Adipose tissue (tissue), 3 donors: ENCODE results near the gene NDUFAF7. TPM values are rescaled to one million over a fixed set of nuclear protein-coding genes. Genes with fewer than 3 reads are reported as not detected.
"Not testable (repeated sequence)": the region's sequence is repeated elsewhere in the genome, so short reads cannot be mapped to it uniquely, and the experiment has no call there.

ENCODE experiments used
- H3K27ac ChIP-seq: one replicate; pipeline ENCODE4 v1.5.1; 2013; ENCODE audit warnings: low read depth, low read length
- WGBS, 3 donors: extraction: QIAGEN DNeasy Blood & Tissue Kit; methylation state at CpG; one replicate each; pipeline ENCODE4 v1.1.7; 2013; 5-methylcytosine and 5-hydroxymethylcytosine counted together
- polyA plus RNA-seq, 3 donors: library from polyadenylated mRNA; stranded (reverse); fragments of 200-250 nt; gene quantifications; one replicate each; pipeline ENCODE4 v1.2.3, GENCODE V29; 2013
- donor health status: healthy with polysubstance abuse.
- donor health status: Bipolar disorder and iron deficiency.
- donor health status: healthy.

Gene NDUFAF7
- polyA plus RNA-seq, 3 donors, result 6.4 to 11.1 (median 10.3) TPM

DNA sequence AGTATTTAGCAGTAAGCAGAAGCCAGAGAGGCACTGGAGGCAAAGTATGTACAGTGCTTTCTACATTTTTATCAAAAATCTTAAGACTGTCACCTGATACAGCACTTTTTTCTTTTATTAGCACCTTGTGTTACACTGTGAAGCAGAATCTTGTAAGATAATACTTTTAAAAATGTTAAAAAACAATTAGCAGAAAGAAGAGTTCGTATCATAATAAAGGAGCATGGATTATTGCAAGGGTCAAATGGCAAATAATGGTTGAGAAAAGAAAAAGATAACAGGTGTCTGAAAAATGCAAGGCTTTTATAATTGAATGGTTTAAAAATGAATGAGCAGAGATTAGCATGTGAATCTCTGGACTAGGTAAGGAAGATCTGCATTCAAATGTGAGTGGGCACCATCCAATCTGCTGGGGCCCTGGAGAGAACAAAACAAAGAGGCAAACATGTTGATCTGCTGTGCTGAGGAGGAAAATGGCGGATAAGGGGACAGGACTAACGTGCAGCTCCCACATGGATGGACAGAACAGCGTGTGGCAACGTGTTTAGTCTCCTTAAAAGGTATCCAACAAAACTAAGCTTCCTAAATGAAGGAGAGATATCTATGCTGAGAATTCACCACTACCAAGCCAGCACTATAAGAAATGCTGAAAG lies 25.6 kb upstream of the NDUFAF7 start:
- no peak overlapping the region for H3K27ac ChIP-seq
- WGBS, 3 donors, result 90 to 94% (median 93%) methylated on average over 5 of the region's 5 CpGs

DNA sequence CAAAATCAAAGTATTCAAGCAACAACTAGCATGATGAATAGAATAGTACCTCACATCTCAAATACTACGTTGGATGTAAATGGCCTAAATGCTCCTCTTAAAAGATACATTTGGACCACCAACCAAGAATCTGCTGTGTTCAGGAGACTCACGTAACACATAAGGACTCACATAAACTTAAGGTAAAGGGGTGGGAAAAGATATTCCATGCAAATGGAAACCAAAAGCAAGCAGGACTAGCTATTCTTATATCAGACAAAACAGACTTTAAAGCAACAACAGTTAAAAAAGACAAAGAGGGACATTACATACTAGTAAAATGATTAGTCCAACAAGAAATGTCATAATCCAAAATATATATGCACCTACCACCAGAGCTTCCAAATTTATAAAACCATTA lies 24.7 kb upstream of the NDUFAF7 start:
- 95 to 98% (median 98%) methylated on average over 2 of the region's 2 CpGs for WGBS, 3 donors
- H3K27ac ChIP-seq, result not testable (repeated sequence)

DNA sequence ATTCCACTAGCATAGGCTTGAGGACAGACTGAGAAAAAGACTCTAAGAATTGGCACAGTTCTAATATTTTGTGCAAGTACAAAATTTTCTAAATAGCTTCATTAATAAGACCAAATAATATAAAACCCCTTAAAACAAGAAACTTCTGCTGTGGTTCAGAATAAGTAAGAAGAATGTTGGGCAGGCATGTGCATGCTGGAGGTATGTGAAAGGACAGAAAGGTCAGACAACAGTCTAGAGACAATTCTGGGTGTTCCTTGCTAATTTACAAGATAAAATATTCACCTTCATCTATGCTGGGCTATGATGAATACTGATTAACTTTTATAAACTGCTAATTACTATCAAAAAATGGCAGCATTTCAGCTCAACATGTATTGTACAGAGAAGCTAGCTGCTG lies 20.2 kb upstream of the NDUFAF7 start:
- H3K27ac ChIP-seq, result no peak overlapping the region

- 83 to 87% (median 85%) methylated on average over 3 of the region's 3 CpGs for WGBS, 3 donors
- no peak overlapping the region for H3K27ac ChIP-seq
Measured at GRCh38 chr2:37211939-37212338, 19.5 kb upstream of the NDUFAF7 start.

DNA sequence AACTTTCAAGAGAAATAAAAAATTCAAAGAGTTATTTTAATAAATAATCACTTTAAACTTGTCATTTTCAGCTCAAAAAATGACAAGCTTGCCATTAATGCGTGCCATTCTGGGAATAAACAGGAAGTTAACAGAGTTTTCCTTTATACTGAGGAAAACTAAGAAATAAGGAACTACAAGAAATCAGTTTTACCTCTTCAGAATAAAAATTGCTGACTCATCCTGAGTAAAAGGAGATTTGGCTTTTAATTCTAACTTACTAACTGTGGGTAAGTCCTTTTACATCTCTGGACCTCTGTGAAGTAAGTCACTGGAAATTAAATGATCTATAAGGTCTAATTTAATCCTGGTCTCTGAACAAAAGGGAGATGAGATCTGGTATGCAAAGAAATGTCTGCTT lies 16.2 kb upstream of the NDUFAF7 start:
- 53 to 86% (median 65%) methylated on average over 1 of the region's 1 CpG for WGBS, 3 donors

GRCh38 chr2:37219046-37219445 lies 12.4 kb upstream of the NDUFAF7 start:
- WGBS, 3 donors, result 76 to 94% (median 93%) methylated on average over 4 of the region's 4 CpGs

More for the DNA sequence above, 16.2 kb upstream of the NDUFAF7 start:
- H3K27ac ChIP-seq, result no peak overlapping the region

DNA sequence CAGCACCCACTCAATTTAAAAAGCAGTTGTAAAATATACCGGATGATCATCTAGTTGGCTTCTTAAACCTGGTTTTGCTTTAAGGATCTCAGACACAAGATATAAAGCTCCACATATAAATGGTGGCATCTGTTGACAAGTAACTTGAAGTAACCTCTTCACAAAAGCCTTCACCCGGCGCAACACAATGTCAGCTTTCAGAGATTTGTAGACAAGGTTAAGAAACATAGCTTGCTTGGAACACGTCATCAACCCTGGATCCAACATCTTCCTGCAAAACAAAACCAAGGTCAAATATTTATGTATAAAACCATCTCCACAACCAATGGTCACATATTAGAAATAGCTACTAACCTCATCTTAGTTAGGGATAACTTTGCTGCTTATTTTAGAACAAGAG lies 8.3 kb upstream of the NDUFAF7 start:
- 96 to 97% (median 96%) methylated on average over 4 of the region's 4 CpGs for WGBS, 3 donors
- no peak overlapping the region for H3K27ac ChIP-seq

More at GRCh38 chr2:37219046-37219445, 12.4 kb upstream of the NDUFAF7 start:
- H3K27ac ChIP-seq, result no peak overlapping the region

DNA sequence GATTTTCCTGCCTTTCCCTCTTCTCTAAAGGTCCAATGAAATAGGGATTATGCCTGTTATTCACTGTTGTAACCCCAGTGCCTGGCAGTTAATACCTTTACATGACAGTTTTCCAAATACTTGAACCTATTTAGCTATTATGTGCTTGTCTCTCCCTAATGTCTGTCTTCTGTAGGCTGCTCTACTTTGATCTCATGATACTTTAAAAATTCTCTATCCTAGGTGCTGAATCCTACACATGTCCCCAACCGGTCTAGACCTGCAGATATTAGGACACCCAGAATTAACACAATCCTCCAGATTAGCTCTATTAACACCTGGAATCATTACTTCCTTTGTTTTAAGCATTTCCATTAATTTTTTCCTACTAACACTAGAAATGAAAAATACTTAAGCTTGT lies 7.4 kb upstream of the NDUFAF7 start:
- 97 to 100% (median 98%) methylated on average over 1 of the region's 1 CpG for WGBS, 3 donors
- H3K27ac ChIP-seq, result no peak overlapping the region

DNA sequence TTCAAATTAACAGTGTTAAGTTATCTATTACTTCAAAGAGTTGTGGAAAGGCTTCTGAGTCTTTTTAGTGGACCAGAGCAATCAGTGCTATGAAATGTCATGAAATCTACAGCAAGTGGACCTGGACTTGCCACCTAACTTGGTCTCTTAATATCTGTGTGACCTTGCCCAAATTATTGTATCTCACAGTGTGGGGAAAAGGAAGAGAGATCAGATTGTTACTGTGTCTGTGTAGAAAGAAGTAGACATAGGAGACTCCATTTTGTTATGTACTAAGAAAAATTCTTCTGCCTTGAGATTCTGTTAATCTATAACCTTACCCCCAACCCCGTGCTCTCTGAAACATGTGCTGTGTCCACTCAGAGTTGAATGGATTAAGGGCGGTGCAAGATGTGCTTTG lies 6.3 kb upstream of the NDUFAF7 start:
- no CpG with 5 or more reads among the region's 2 CpGs for WGBS, 3 donors
- not testable (repeated sequence) for H3K27ac ChIP-seq

GRCh38 chr2:37226863-37227262 lies 4.6 kb upstream of the NDUFAF7 start:
- H3K27ac ChIP-seq, result no peak overlapping the region
- WGBS, 3 donors, result 94 to 96% (median 94%) methylated on average over 4 of the region's 4 CpGs

DNA sequence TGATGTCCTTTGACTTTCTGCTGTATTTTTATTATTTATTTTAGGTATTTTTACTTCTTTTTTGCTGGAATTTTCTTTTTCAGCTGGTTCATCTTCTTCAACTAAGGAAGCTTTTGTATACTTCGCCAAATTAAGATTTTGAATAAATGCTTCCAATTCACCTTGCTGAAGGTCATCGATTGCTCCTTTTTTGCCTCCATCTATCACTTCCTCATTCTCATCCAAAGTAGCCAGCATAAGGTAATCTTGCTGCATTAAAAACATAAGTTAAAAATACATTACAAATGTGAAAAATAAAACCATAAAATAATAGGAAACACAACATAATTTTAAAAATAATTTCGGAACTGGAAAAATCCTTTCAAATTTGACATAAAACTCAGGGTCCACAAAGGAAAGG lies 2.7 kb upstream of the NDUFAF7 start:
- H3K27ac ChIP-seq, result no peak overlapping the region
- WGBS, 3 donors, result 96 to 98% (median 97%) methylated on average over 3 of the region's 3 CpGs

DNA sequence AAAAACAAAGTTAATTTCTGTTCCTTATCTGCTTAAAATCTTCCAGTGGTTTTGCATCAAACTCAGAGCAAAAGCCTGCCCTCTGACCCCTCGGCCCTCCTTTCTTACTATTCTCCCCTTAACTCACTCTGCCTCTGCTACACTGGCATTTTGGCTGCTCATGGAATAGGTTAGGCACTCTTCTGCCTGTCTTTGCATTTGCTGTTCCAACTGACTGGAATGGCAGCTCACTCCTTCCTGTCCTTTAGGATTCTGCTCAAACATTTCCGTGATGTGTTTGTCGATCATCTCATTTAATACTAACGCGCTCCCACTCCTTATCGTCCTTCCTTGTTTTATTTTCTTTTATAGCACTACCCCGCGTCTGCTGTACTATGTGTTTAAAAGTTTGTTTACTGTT lies 877 bp upstream of the NDUFAF7 start:
- 0 to 1% (median 1%) methylated on average over 8 of the region's 8 CpGs for WGBS, 3 donors
- no peak overlapping the region for H3K27ac ChIP-seq

DNA sequence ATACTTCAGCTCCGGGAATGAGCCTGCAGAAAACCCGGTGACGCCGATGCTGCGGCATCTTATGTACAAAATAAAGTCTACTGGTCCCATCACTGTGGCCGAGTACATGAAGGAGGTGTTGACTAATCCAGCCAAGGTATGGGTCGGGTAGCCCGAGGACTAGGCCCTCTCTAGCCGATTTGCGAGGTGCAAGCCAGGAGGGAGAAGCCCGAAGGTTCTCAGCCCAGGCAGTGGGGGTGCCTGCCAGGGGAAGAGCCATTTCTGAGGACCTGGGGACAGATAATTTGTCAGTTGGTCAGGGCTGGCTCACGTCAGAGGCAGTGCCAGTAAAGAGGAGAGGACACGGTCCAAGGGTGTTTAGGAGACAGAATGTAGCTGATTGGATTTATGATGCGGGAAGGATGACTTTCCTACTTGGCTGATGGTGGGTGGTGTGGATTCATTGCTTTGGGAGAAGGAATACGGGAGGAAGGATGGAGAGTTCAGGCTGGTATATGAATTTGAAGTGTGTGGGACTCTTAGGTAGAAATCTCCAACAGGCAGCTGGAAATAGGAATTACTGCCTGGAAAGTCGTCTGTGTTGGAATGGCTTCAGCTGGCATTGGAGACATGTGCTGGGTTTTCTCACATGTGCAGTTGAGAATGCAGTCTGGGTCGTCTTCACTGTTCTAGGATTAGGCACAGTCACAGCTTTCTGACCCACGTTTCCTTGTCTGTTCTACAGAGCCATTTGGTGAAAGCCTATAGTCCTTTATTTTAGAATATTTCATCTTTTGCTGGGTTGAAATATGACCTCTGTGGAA lies 874 bp downstream of the NDUFAF7 start:
- 13 to 20% (median 14%) methylated on average over 18 of the region's 18 CpGs for WGBS, 3 donors
- H3K27ac ChIP-seq, result peak overlapping the region; percentile 73

- no peak overlapping the region for H3K27ac ChIP-seq
Measured at GRCh38 chr2:37243435-37243834, 12.0 kb downstream of the NDUFAF7 start.

DNA sequence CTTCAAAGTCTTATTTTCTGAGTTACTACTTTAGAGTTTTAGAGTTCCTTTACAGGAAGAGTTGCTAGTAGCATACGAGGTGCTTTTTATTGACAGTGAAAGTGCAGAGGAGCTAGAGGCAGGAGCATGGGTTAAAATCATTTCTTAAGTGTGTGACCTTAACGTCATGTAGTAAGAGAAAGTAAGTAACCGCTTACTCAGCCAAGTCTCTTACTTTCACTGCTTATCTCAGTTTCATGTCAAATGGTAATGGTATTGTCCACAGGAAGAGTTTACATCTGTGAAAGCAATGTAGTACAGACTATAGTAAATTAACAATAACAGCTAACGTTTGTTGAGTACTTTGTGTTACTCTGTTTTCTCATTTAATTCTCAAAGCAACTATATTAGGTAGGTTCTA lies 12.6 kb downstream of the NDUFAF7 start:
- 52 to 66% (median 53%) methylated on average over 4 of the region's 4 CpGs for WGBS, 3 donors
- H3K27ac ChIP-seq, result no peak overlapping the region

More at GRCh38 chr2:37243435-37243834, 12.0 kb downstream of the NDUFAF7 start:
- WGBS, 3 donors, result 85 to 91% (median 86%) methylated on average over 4 of the region's 4 CpGs

DNA sequence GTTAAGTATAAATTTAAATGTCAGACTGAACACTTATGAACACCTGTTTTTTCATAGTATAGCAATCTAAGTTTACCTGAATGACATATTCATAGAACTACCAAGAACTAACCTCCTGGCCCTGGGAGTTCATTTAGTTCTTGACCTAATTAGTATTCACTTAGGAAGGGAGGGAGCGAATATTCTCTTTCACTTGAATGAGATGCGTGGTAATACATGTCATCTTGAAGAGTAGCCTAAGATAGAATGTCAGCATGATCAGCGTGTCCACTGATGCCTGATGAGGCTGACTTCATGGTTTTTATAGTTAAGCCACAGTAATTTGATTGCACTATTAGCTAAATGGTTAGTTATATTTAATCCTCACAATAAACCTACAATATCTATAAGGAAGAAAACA lies 13.3 kb downstream of the NDUFAF7 start:
- no peak overlapping the region for H3K27ac ChIP-seq
- WGBS, 3 donors, result 94 to 97% (median 95%) methylated on average over 3 of the region's 3 CpGs

- H3K27ac ChIP-seq, result no peak overlapping the region
Measured at GRCh38 chr2:37246205-37246604, 14.7 kb downstream of the NDUFAF7 start.

GRCh38 chr2:37250869-37251740 lies 19.6 kb downstream of the NDUFAF7 start:
- no peak overlapping the region for H3K27ac ChIP-seq
- 72 to 89% (median 88%) methylated on average over 5 of the region's 5 CpGs for WGBS, 3 donors

DNA sequence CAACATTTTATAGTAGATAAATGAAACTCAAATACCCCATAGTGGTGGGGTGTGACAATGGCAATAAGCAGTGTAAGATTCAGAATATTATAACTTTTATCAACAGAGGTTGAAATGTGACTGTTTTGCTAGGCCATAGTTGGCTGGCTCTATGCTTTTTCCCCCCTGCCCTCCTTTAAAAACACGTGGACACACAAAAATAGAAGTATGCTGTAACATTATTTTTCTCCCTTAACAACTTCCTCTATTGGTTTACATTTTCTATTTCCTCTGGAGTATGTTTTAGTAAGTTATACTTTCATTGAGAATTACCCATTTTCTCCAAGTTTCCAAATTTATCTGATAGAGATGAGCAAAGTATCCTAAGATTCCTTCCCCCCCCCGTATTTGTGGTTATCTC lies 31.1 kb downstream of the NDUFAF7 start:
- 52 to 85% (median 72%) methylated on average over 2 of the region's 2 CpGs for WGBS, 3 donors
- no peak overlapping the region for H3K27ac ChIP-seq
